Measurements from ENCODE around the gene SDHAF1.

SDHAF1 gene

GRCh38 chr19:35973487-35973886 lies 21.5 kb upstream of the SDHAF1 start:
- Histone ChIP-seq H3K36me3 (ENCODE audit: insufficient read depth, low read length) (no peaks in the 10 kb centered on the region), H2AFZ (ENCODE audit: low read depth, low read length) (no peak overlapping the region), H3K4me3 (ENCODE audit: low read depth in 1 of 2, low read length in 2 of 2) (no peak overlapping the region), H4K20me1 (ENCODE audit: insufficient read depth, low read length) (no peaks in the 10 kb centered on the region), H3K27ac (ENCODE audit: low read length) (no peak overlapping the region), H3K4me2 (ENCODE audit: insufficient read depth, low read length) (no peak overlapping the region), H3K9me3 (ENCODE audit: insufficient read depth, low read length, severe bottlenecking) (no peaks in the 10 kb centered on the region), H3K9ac (ENCODE audit: low read depth, low read length) (no peak overlapping the region), H3K4me1 (ENCODE audit: insufficient read depth, low read length) (no peaks in the 10 kb centered on the region), H3K27me3 (ENCODE audit: insufficient read depth, low read length, poor library complexity) (no peaks in the 10 kb centered on the region), H3K79me2 (ENCODE audit: insufficient read depth, low read length) (no peaks in the 10 kb centered on the region)
- DNase-seq (no peak), ATAC-seq (ENCODE audit: insufficient read depth, low read depth) (no peak)
- TF ChIP-seq EZH2 (IDR thresholded peaks at IDR 0.05; ENCODE audit: borderline replicate concordance, low read depth, low read length, severe bottlenecking) (no peak), CTCF (IDR thresholded peaks at IDR 0.05; ENCODE audit: borderline replicate concordance, extremely low read depth, low read length, poor library complexity, severe bottlenecking) (no peak)

- no peak overlapping the region for H3K9ac ChIP-seq (ENCODE audit: low read depth, low read length)
- H3K9me3 ChIP-seq (ENCODE audit: insufficient read depth, low read length, severe bottlenecking): no peaks in the 10 kb centered on the region
- no peak overlapping the region for H3K4me3 ChIP-seq (ENCODE audit: low read depth in 1 of 2, low read length in 2 of 2)
- ATAC-seq (ENCODE audit: insufficient read depth, low read depth) (peak; percentile 83), DNase-seq (peak; percentile 53)
- TF ChIP-seq EZH2 (IDR thresholded peaks at IDR 0.05; ENCODE audit: borderline replicate concordance, low read depth, low read length, severe bottlenecking) (no peak), CTCF (IDR thresholded peaks at IDR 0.05; ENCODE audit: borderline replicate concordance, extremely low read depth, low read length, poor library complexity, severe bottlenecking) (no peak)
- no peak overlapping the region for H2AFZ ChIP-seq (ENCODE audit: low read depth, low read length)
- no peak overlapping the region for H3K27ac ChIP-seq (ENCODE audit: low read length)
- no peaks in the 10 kb centered on the region for H3K79me2 ChIP-seq (ENCODE audit: insufficient read depth, low read length)
- no peaks in the 10 kb centered on the region for H3K4me1 ChIP-seq (ENCODE audit: insufficient read depth, low read length)
- no peaks in the 10 kb centered on the region for H3K27me3 ChIP-seq (ENCODE audit: insufficient read depth, low read length, poor library complexity)
- no peaks in the 10 kb centered on the region for H3K36me3 ChIP-seq (ENCODE audit: insufficient read depth, low read length)
- H4K20me1 ChIP-seq (ENCODE audit: insufficient read depth, low read length): no peaks in the 10 kb centered on the region
- H3K4me2 ChIP-seq (ENCODE audit: insufficient read depth, low read length): no peak overlapping the region
Observed at GRCh38 chr19:35975608-35976214, 19.3 kb upstream of the SDHAF1 start.

- TF ChIP-seq CTCF (IDR thresholded peaks at IDR 0.05; ENCODE audit: borderline replicate concordance, extremely low read depth, low read length, poor library complexity, severe bottlenecking) (peak; percentile 45), EZH2 (IDR thresholded peaks at IDR 0.05; ENCODE audit: borderline replicate concordance, low read depth, low read length, severe bottlenecking) (no peak)
- no peak overlapping the region for H2AFZ ChIP-seq (ENCODE audit: low read depth, low read length)
- H3K4me3 ChIP-seq (ENCODE audit: low read depth in 1 of 2, low read length in 2 of 2): no peak overlapping the region
- no peaks in the 10 kb centered on the region for H3K36me3 ChIP-seq (ENCODE audit: insufficient read depth, low read length)
- DNase-seq: peak; percentile 46
- H3K27ac ChIP-seq (ENCODE audit: low read length): no peak overlapping the region
- ATAC-seq (ENCODE audit: insufficient read depth, low read depth): peak; percentile 83
- no peaks in the 10 kb centered on the region for H3K79me2 ChIP-seq (ENCODE audit: insufficient read depth, low read length)
- H3K9ac ChIP-seq (ENCODE audit: low read depth, low read length): no peak overlapping the region
- no peaks in the 10 kb centered on the region for H3K4me1 ChIP-seq (ENCODE audit: insufficient read depth, low read length)
- H4K20me1 ChIP-seq (ENCODE audit: insufficient read depth, low read length): no peaks in the 10 kb centered on the region
- no peaks in the 10 kb centered on the region for H3K9me3 ChIP-seq (ENCODE audit: insufficient read depth, low read length, severe bottlenecking)
- H3K4me2 ChIP-seq (ENCODE audit: insufficient read depth, low read length): no peak overlapping the region
- no peaks in the 10 kb centered on the region for H3K27me3 ChIP-seq (ENCODE audit: insufficient read depth, low read length, poor library complexity)
Observed at GRCh38 chr19:35977446-35978222, 17.4 kb upstream of the SDHAF1 start.
